GM19238 (cell line): Measurements from ENCODE around the gene NR3C1.

Source experiments
- DNase-seq: peaks from one replicate; pipeline ENCODE4 v3.0.0; 2011; ENCODE audit warnings: low spot score; ENCODE audit not compliant: insufficient read length

NR3C1 gene

DNA sequence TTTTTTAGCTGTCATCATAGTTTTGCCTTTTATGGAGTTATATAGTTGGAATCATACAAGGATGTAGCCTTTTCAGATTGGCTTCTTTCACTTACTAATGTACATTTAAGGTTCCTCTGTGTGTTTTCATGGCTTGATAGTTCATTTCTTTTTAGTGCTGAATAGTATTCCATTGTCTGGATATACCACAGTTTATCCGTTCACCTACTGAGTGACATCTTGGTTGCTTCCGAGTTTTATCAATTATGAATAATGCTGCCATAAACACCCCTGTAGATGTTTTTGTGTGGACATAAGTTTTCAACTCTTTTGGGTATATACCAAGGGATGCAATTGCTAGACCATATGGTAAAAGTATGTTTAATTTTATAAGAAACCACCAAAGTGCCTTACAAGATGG, 136.3 kb downstream of the NR3C1 start:
- no peak for DNase-seq

DNA sequence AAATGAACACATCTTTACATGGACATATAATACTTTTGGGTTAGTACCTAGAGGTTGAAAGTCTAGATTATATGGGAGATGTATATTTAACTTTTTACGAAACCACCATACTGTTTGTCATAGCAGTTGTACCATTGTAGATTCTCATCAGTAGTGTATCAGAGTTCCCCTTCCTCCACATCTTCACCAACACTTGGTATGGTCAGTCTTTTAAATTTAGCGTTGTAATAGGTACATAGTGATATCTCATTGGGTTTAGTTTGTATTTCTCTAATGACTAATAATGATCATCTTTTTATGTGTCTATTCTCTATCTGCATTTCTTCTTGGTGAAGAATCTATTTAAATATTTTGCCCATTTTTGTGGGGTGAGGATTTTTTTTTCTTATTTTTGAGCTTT, 137.5 kb downstream of the NR3C1 start:
- DNase-seq: no peak

DNA sequence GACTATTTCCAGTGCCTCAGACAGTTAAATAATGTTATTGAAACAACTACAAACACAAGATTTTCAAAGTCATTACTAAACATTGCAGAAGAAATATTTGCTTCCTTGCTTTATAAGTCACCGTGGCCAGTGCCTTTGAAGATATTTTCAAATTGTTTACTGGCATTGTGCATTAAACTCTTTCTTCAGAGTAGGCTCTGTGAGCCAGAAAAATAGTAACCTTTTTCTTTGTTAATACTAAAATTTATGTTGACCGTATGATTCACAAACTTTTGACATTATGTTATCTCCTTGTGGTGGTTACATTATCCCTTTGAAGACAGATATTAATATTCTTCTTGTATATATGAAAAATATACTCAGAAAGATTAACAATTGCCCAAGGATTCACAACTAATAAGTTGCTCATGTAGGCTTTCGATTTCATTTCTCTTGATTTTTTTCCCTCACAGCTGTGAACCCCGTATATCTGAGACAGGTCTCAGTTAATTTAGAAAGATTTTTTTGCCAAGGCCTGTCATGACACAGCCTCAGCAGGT, 140.1 kb downstream of the NR3C1 start:
- DNase-seq: no peak

DNA sequence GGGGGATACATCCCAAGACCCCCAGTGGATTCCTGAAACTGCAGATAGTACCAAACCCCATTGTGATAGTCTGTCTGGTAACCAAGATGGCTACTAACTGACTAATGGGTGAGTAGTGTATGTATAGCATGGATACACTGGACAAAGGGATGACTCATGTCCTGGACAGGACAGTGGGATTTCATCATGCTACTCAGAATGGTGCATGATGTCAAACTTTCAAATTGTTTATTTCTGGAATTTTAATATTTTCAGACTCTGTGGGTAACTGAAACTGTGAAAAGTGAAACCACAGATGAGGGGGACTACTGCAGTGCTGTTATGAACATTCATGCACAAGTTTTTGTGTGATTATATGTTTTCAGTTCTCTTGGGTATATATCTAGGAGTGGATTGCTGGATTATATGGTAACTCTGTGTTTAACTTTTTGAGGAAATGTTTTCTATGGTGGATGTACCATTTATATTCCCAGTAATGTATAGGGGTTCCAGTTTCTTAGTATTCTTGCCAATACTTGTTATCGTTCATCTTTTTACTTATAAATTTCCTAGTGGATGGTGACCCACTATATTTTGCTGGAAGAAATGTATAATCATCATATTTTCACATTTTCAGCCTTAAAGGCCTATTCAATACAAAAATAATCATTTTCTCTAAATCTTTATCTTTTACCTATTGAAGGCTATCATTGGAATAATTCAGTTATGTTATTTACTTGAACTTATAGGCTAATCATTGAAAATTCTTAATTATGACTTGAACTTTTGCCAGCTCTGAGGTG, 140.9 kb downstream of the NR3C1 start:
- DNase-seq: no peak

DNA sequence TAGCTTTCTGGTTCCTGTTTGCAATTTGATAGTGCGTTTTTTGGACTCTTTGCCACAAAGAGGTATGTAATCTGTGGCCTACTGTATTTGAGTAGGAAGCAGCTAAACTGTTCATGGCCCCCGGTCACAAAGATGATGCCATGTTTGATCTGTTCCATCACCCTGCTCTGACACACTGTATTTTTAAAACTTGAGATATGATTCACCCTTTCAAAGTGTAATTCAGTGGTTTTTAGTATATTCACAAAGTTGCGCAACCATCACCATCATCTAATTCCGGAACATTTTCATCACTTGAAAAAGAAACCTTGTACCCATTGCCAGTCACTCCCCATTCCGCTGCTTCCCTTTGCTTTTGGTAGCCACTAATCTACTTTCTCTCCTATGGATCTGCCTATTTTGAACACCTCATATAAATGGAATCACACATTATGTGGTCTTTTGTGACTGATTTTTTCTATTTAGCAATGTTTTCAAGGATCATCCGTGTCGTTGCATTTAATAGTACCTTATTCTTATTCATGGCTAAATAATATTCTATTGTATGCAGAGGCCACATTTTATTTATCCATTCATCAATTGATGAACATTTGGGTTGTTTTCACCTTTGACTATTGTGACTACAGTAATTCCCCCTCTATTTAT, 141.6 kb downstream of the NR3C1 start:
- DNase-seq: no peak

DNA sequence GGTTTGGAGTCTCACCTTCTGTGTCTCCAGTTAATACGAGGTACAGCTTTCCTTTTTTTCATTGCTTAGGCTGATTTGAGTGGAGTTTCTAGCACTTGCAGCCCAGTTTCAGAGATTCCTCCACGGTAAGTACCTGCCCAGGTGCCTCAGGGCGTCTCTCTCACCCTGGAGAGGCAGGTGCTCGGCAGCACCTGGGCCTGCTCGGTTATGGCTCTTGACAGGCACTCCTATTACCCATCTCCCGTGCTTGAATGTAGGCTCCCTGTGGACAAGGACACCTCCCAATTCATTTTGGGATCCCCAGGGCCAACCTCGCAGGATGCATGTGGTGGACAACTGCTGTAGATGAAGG, 144.3 kb downstream of the NR3C1 start:
- DNase-seq: no peak

DNA sequence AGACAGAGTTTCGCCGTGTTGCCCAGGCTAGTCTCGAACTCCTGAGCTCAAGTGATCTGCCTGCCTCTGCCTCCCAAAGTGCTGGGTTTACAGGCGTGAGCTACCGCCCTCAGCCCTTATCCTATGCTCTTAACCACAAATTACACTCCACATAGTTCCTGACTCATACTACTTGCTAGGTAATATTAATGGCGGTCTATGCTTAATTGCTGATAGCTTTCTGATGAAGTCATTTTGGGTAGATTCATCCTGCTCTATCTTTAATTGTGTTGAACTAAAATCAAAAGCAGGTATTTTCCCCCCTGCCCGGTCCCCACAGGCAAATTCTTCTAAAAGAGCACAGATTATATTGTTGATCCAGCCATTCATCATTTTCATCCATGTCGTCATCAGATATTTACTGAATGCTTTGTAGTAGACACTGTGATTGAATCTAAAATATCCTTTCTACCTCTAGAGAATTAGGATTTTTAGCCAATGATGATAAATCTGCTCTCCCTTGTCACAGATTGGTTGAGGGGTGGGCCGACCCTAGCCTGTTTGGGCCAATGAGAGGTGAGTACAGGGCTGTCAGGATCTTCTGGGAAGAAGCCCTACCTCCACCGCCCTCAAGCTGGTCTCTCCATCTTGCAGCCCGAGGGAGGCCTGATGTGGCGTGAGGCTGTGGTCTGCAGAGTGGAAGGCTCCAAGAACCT, 144.8 kb downstream of the NR3C1 start:
- no peak for DNase-seq

DNA sequence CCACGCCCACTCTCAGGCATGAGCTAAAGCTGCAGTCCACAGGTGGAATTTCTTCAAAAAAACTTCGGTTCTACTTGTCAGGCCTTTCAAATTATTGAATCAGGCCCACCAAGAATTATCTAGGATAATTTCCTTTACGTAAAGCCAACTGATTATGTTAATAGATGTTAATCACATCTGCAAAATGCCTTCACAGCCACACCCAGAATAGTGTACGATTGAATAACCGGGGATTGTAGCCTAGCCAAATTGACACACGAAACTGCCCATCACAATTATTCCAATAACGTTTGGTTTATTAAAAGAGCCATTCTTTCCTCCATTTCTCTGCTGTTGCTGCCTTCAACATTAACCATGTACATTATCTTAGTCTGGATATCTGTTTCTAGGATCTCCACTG, 148.7 kb downstream of the NR3C1 start:
- DNase-seq: no peak

DNA sequence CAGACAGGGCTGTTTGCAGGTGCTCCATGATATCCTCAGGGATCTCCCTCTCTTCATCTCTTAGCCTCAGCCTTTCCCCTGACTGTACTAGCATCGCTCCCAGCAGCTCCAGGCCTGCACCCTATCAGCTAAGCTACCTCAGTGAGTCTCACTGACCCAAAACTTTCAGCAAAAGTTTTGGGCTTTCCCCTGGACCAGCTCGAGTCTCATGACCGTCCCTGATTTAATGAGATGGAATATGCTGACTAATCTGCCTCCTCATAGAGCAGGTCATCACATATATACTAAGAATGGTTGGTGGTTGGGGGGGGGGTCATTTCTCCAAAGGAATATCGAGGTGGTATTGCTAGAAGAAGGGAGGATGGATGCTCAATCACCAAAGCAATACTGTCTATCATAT, 151.5 kb downstream of the NR3C1 start:
- no peak for DNase-seq

DNA sequence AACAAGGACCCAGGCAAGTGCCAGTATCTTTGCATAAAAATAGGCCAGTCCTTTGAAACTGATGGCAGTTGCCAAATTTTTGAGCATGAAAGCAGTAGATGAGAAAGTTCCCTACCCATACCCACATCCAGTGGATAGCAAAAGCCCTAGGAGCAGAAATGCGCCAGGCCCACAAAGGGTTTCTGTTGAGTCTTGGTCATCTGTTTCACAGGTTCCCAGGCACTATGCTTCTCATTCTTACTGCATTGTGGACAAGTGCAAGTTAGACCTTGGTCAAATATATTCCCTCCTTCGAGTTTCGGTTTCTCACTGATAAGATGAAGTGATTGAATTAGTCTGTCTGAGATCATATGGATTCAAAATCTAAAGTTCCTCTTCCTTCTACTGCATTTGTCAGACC, 152.3 kb downstream of the NR3C1 start:
- no peak for DNase-seq

DNA sequence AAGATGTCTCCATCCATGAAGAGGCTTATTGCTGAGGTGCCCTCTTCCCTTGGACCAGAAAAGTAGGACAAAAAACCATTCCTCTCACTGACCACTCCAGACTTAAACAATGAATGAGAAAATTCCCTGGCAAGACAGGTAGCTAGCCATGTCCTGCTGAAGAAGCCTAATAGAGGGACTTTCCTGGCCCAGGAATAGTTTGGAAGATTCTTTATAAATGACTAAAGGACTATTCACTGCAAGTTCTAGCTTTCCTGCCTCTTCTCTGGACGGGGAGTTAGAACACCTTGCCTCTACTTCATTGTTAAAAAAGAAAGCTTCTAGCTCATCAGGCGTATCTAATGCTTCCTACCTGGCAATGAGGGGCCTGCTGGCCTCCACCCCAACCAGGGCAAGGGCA, 153.6 kb downstream of the NR3C1 start:
- DNase-seq: no peak

DNA sequence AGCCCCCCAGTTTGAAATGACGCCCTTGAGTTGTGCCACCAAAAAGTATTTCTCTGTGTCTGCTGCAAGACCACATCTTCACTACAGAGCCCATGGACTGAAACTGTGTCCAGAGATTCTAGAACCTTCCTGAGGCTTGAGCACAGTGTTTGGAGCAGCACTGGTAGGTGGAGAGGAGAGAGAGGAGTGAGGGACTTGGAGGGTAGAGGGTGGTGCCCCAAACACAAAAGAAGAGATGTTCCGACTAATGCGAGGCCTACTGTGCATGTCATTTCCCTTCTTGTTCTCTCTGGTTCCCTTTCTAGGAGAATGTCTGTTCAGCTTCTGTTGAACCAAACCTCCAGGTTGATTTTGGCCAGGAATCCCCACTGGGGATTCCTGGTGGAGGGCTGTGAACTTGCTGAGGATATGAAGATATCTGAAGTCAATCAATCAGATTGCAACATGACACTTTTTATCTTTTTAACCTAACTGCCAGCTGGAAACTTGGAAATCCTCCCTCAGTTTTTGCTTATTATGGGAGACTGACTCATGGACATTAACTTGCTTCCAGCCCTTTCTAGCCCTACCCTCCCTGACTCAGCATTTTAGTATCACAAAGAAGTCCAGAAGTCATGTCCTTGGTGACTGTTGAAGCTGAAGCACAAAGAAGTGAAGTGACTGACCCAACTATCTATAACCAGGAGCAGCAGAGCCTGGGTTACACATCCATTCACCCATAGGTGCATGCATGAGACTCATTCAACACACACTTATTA, 154.5 kb downstream of the NR3C1 start:
- no peak for DNase-seq

DNA sequence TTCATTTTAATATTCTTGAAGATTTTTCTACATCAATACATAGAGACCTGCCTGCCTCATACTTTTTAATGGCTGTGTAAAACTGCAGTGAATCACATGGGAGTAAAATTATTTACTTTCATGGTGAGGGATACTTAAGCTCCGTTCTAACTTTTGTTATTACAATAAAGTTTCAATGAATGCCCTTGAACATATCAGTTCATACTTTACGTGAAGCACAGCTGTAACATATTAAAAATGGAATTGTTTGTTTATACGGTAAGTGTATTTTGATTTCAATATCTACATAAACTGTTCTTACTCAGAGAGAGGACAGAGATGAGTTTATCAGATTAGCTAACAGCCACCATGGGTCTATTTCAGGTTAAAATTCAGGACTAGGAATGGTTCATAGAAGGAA, 155.1 kb downstream of the NR3C1 start:
- DNase-seq: no peak

DNA sequence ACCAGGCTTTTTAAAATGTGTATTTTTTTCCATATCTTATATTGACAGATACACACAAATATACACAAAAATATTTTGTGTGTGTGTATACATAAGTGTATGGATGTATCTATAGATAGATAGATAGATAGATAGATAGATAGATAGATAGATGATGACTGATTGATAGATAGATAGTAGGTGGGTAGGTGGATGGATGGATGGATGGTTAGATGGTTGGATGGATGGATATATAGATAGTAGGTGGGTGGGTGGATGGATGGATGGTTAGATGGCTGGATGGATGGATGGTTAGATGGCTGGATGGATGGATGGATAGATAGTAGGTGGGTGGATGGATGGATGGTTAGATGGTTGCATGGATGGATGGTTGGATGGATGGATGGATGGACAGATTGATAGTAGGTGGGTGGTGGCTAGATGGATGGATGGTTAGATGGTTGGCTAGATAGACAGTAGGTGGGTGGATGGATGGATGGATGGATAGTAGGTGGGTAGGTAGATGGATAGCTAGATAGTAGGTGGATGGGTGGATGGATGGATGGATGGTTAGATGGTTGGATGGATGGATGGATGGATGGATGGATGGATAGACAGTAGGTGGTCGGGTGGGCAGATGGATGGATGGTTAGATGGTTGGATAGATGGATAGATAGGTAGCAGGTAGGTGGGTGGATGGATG, 156.2 kb downstream of the NR3C1 start:
- DNase-seq: no peak

DNA sequence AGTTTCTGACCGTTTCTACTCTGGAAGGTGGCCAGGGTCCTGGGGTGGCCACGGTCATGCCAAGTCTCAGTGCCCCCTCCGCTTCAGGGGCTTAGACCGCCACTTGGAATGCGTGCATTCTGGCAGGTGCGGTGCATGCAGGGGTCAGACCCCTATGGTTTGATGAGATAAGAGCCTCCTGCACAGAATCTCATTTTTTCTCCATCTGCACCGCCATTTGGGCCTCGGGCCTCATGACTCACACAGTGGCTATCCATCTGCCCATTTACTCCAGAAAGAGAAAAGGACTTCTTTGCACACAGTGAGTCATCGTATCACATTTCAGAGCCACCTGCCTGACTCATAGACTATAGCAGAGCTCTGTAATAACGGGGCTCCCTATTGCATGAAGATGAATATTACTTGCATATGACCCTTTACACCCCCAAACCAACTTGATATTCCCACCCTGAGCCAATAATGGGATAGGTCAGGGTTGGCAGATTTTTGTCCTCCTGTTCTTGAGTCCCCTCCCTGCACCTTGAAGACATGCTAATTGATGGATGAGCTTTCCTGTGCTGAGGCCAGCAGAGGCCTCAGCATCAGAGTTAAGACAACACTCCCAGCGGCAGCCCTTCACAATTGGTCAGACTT, 157.4 kb downstream of the NR3C1 start:
- no peak for DNase-seq

DNA sequence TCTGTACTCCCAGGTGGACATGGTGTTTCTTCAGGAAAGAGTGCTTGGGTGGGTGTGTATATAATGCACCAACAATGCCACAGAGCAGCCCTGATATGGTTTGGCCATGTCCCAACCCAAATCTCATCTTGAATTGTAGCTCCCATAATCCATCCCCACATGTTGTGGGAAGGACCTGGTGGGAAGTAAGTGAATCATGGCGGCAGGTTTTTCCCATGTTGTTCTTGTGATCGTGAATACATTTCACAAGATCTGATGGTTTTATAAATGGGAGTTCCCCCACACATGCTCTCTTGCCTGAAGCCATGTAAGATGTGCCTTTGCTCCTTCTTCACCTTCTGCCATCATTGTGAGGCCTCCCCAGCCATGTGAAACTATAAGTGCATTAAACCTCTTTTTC, 158.5 kb downstream of the NR3C1 start:
- no peak for DNase-seq

DNA sequence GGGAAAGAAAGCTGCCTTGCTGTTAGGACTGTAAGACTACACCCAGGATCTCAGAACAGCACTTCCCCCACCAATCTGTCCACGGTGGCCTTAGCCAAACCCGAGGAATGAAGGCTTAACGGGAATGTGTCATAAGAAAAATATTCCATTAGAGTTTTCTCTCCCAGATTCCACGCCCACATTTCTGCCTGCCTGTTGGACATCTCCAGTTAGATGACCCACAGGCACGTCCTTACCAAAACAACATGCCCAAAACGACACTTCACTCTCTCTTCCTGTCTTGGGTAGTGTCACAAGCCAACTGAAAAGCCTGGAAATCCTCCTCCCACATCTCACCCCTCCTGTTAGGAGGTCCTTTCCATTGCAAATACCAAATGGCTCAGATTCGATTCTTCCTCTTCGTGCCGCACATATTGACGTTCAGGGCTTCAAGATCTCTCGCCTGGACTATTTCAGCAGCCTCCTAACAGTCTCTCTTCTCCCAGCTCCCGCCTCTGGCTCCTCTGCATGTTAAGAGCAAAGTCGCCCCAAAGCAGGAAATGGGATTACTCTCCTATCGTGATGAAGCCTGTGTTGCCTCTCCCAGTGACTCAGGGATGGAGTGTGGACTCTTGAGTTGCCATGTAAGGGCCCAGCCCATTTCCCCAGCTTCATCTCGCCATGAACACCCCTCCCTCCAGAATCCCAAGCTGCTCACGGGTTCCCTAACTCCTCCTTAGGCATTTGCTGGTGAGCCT, 159.3 kb downstream of the NR3C1 start:
- DNase-seq: no peak

DNA sequence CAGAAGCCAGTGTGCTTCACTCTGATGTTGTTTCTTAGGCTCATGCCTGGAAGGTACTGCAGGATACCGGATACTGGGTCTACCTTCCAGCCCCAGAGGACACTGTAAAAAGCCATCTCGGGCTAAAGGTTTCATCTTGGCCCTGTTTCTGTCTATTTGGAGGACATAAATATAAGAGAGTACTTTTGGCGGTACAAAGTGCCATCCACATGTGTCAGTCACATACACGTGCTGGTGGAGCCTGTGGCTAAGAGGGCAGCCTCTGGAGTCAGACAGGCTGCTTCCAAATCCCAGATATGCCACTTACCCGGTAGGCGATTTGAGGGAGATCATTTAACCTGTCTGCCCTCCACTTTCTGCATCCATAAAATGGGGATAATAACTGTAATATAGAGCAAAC, 160.4 kb downstream of the NR3C1 start:
- no peak for DNase-seq

DNA sequence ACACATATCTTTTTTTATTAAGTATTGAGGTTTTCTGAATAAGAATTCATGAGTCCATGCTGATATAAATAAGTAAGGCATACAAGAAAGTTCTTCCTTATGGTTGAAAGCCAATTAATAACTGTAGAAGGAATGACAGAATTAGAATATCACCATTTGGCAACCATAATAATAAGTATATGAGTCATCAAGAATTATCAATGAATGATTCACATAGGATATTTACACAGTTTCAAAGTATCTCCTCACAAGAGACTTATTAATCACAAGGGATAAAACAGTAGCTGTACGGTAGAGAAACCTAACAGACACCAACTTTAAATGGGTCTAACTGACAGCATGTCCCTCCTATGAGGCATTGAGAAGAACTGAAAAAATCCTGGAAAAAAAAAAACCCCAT, 161.6 kb downstream of the NR3C1 start:
- DNase-seq: no peak

DNA sequence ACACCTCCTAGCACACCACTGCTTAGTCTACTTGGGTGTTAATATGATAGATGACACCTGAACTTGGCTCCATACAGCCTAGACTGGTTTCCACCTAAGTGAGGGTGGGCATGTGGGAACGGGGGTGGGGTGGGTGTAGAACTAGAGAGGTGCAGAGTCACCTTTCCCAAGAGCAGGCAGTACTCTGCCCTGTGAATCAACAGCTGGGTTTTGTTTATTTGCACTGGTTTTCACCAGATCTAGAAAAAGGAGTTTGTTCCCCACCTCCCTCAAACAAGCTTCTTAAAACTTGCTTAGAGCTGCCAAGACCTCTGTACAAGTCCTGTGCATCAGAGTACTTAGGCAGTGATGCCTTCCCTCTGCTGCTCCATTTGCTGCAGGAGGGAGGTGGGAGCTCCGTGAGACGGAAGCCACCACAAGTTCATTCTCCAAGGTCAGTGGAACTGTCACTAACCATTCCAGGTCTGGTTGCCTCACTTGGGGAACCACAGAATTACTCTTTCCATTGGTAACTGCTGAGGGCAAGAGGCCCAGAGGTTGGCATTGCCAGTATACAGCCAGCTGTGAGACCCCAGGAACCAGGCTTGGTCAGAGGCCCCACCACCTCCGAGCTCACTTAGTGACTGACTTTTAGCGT, 163.5 kb downstream of the NR3C1 start:
- DNase-seq: no peak
